NT2/D1 (cell line): Measurements from ENCODE around the gene PIM2.

Experiments
- DNase-seq: peaks from one replicate; pipeline ENCODE4 v3.0.0-alpha.2; 2011; ENCODE audit warnings: low read depth, low spot score
- H3K27me3 ChIP-seq: 2 replicates; pipeline ENCODE4 v1.6.0; 2011; ENCODE audit warnings: mild to moderate bottlenecking; ENCODE audit not compliant: insufficient read length, insufficient read depth
- H3K36me3 ChIP-seq: 2 replicates; pipeline ENCODE4 v1.6.1; 2011; ENCODE audit warnings: mild to moderate bottlenecking, low read length, mixed read lengths; ENCODE audit not compliant: insufficient read depth, insufficient read length
- H3K4me1 ChIP-seq: 2 replicates; pipeline ENCODE4 v1.5.1; 2011; ENCODE audit not compliant: insufficient read depth, insufficient read length
- H3K4me3 ChIP-seq: 2 replicates; pipeline ENCODE4 v1.5.1; 2011; ENCODE audit warnings: low read depth; ENCODE audit not compliant: insufficient read length
- H3K9ac ChIP-seq: 2 replicates; pipeline ENCODE4 v1.6.0; 2011; ENCODE audit warnings: low read depth; ENCODE audit not compliant: insufficient read length
- H3K9me3 ChIP-seq: 2 replicates; pipeline ENCODE4 v1.5.1; 2011; ENCODE audit warnings: mild to moderate bottlenecking, low read length; ENCODE audit not compliant: insufficient read depth
- SUZ12 ChIP-seq: IDR thresholded peaks from 2 replicates; pipeline ENCODE4 v1.6.1; 2011; ENCODE audit not compliant: insufficient read length, insufficient read depth; ENCODE audit errors: extremely low read depth
- YY1 ChIP-seq: IDR thresholded peaks from 2 replicates; pipeline ENCODE4 v1.6.1; 2011; ENCODE audit not compliant: insufficient read length, insufficient read depth
- ZNF274 ChIP-seq: IDR thresholded peaks from 2 replicates; pipeline ENCODE4 v1.6.1; 2011; ENCODE audit warnings: mild to moderate bottlenecking, low read depth, low read length

PIM2 gene

DNA sequence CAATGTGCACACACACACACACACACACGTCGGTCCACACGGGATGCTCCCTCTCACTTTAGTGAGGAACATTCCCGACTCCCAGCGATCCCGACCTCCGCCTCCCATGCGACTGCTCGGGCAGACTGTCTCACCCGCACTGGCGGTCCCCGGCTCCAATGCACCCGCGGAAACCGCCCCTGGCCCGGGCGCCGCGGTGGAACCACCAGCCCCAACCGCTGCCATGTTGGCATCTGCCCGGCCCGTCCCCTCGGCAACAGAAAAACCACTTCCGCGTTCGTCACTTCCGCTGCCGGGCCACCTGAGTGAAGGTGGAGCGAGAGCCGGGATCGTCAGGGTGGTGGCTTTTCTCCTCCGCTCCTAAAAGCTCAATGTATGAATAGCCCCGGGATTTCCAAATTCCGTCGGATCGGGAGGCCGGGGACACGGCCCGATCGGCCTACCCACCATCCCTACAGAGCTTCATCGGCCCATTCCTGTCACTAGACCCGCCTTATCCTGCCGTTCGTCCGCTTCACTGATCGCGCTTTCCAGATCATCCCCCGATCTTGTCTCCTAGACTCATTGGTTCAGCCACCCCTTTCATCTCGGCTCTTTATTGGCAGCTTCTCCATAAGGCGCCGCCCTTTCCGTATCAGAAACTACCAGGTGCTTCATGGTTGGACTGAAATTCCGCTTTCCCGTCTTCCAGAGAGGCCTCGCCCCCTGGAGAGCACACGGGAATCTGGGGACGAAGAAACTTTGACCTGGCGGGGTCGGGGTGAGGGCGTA is 7.2 kb downstream of the PIM2 start, which contains the start of gene SLC35A2:
TSS of gene SLC35A2 (minus strand) at position 235 of the 771 bp plus-strand sequence. CDS start at position 225, 10 bp downstream.
- no peak for DNase-seq
- Histone ChIP-seq H3K36me3 (peaks cover 58% of the 10 kb centered on the region), H3K9ac (peak within 1 kb of the TSS; percentile 96), H3K27me3 (no peaks in the 10 kb centered on the region), H3K9me3 (no peaks in the 10 kb centered on the region), H3K4me3 (peak within 1 kb of the TSS; percentile 95), H3K4me1 (peaks cover 5% of the 10 kb centered on the region)
- no peak for TF ChIP-seq SUZ12
- peak; percentile 64 for TF ChIP-seq YY1

- no peaks in the 10 kb centered on the region for H3K27me3 ChIP-seq
- H3K4me3 ChIP-seq: peak overlapping the region; percentile 95
- no peaks in the 10 kb centered on the region for H3K9me3 ChIP-seq
- H3K4me1 ChIP-seq: peaks cover 5% of the 10 kb centered on the region
- no peak for TF ChIP-seq YY1
- TF ChIP-seq SUZ12: no peak
- TF ChIP-seq ZNF274: no peak
- peaks cover 61% of the 10 kb centered on the region for H3K36me3 ChIP-seq
- H3K9ac ChIP-seq: peak overlapping the region; percentile 96
- DNase-seq: no peak
Observed at GRCh38 chrX:48910926-48911411, 7.9 kb downstream of the PIM2 start.

- Histone ChIP-seq H3K4me3 (peak overlapping the region; percentile 95), H3K27me3 (no peaks in the 10 kb centered on the region), H3K36me3 (peaks cover 62% of the 10 kb centered on the region), H3K9ac (peak overlapping the region; percentile 50), H3K9me3 (no peaks in the 10 kb centered on the region), H3K4me1 (peaks cover 5% of the 10 kb centered on the region)
- TF ChIP-seq ZNF274: no peak
- TF ChIP-seq SUZ12: no peak
- no peak for TF ChIP-seq YY1
- DNase-seq: no peak
Observed at GRCh38 chrX:48909703-48910294, 9.0 kb downstream of the PIM2 start.

DNA sequence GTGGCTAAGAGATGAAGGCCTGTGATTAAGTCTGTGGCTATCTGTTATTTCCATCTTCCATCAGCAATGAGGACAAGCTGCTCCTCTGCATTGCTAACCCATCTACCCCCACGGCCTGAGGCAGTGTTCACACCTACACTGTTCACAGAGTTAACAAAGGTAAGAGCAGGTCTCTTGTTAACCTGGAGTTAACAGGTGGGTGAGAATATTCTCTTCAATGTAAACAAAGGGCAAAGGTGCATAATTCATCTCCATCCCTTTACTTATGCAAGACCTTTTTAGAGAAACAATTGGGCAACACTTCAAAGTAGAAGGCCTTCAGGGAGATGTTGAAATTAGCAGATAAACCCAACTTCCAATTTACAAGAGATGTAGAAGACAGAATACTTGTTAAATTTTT is 10.2 kb downstream of the PIM2 start:
- no peaks in the 10 kb centered on the region for H3K27me3 ChIP-seq
- H3K9ac ChIP-seq: no peak overlapping the region
- H3K9me3 ChIP-seq: no peaks in the 10 kb centered on the region

DNA sequence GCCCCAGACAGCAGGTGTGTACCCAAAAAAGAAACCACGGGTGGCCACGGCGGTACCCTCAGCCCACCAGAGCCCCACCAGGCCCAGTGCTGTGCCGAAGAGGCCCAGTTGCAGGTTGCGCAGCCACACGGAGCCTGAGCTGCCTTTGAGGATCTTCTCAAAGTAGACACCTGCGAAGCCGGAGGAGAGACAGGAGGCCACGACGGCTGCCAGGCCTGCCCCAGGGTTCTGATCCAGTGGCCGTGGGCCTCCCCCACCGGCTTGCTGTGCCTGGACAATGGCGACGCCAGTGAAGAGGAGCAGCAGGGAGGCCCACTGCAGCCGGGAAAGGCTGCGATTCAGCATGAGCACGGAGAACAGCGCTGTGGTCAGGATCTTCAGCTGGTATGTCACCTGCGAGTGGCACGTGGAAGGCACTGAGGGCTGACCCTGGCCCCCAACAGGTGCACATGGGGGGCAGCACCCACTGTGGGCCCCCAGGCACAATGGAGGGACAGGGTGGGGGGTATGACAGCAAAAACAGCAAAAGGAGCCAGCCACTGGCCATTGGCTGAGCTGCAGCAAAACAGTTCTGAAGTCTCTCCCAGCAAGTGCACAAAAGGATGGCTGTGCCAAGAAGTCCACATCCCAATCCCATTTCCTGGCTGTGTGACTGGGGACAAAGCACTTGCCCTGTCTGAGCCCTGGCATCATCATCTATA is 13.6 kb downstream of the PIM2 start:
- Histone ChIP-seq H3K9me3 (no peaks in the 10 kb centered on the region), H3K9ac (no peak overlapping the region), H3K36me3 (peaks cover 78% of the 10 kb centered on the region), H3K4me3 (no peak overlapping the region), H3K27me3 (no peaks in the 10 kb centered on the region), H3K4me1 (peaks cover 3% of the 10 kb centered on the region)
- no peak for DNase-seq
- no peak for TF ChIP-seq SUZ12
- TF ChIP-seq YY1: no peak
- no peak for TF ChIP-seq ZNF274

More for the DNA sequence above, 10.2 kb downstream of the PIM2 start:
- no peak for TF ChIP-seq YY1
- TF ChIP-seq ZNF274: no peak
- no peak for TF ChIP-seq SUZ12
- H3K4me1 ChIP-seq: peaks cover 5% of the 10 kb centered on the region
- peaks cover 59% of the 10 kb centered on the region for H3K36me3 ChIP-seq
- H3K4me3 ChIP-seq: no peak overlapping the region
- no peak for DNase-seq

- TF ChIP-seq SUZ12 (no peak), ZNF274 (no peak), YY1 (no peak)
- H3K27me3 ChIP-seq: no peaks in the 10 kb centered on the region
- H3K36me3 ChIP-seq: peaks cover 74% of the 10 kb centered on the region
- peaks cover under 1% of the 10 kb centered on the region for H3K4me1 ChIP-seq
- no peak for DNase-seq
- no peaks in the 10 kb centered on the region for H3K9me3 ChIP-seq
- H3K9ac ChIP-seq: no peak overlapping the region
- no peak overlapping the region for H3K4me3 ChIP-seq
Observed at GRCh38 chrX:48904626-48905025, 14.2 kb downstream of the PIM2 start.

DNA sequence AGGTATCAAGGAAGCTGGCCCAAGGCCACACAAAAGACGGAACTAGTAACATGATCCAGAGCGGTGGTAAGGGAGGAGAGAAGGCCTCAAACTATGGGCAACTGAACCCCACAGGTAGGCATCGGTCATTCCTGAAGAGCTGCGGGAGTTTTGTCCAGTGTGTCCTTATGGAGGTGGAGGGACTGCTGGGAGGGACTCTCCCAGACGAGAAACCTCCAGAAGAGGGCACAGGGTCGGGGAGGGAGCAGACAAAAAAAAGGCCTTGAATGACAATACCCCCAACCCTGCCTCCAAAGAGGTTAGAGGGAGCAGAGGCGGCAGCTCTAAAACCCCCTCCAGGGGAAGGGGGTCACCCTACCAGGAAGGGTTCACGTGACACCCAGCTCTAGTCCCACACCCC is 14.6 kb downstream of the PIM2 start:
- Histone ChIP-seq H3K4me3 (no peak overlapping the region), H3K27me3 (no peaks in the 10 kb centered on the region), H3K9me3 (no peaks in the 10 kb centered on the region), H3K36me3 (peaks cover 75% of the 10 kb centered on the region), H3K9ac (no peak overlapping the region), H3K4me1 (no peaks in the 10 kb centered on the region)
- TF ChIP-seq YY1: no peak
- no peak for TF ChIP-seq ZNF274
- no peak for TF ChIP-seq SUZ12
- DNase-seq: no peak
